ENCODE measurements around the gene TXLNG. TPM values are rescaled to one million over a fixed set of nuclear protein-coding genes. Genes with fewer than 3 reads are reported as not detected.

Gene TXLNG
- polyA plus RNA-seq, 3 donors: 5.0 to 19.2 (median 11.0) TPM

DNA sequence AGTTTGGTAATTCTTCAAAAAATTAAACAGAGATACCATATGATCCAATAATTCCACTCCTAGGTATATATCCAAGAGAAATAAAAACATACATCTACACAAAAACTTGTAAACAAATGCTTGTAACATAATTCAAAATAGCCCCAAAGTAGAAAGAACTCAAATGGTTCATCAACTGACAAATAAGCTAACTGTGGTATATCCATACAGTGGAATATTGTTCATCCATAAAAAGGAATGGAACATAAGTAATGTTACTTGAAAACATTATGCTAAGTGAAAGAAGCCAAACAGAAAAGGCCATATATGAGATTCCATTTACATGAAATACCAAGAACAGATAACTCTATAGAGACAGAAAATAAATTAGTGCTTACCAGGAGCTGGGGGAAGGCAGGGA lies 70.5 kb downstream of the TXLNG start:
- no peak overlapping the region for H3K27ac ChIP-seq (ENCODE audit: low read depth, low read length)

DNA sequence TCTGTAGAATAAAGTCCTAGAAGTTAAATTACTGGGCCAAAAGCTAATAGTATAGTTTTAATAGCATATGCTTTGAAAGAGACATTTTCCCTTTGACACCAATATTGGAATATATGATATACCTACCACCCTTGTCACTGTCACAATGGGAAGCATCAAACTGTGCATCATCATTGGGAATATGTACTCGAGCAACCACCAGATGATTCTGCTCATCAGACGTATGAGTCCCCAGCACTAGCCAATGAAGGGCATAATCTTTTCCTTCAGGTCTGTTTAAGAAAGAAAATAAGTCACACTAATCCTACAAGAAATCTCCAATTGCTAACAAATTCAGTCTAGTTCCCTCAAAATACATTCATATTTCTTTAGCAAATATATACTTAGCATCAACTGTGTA lies 76.6 kb downstream of the TXLNG start:
- WGBS, 3 donors: 82 to 87% (median 85%) methylated on average over 2 of the region's 2 CpGs
- no peak overlapping the region for H3K27ac ChIP-seq (ENCODE audit: low read depth, low read length)

DNA sequence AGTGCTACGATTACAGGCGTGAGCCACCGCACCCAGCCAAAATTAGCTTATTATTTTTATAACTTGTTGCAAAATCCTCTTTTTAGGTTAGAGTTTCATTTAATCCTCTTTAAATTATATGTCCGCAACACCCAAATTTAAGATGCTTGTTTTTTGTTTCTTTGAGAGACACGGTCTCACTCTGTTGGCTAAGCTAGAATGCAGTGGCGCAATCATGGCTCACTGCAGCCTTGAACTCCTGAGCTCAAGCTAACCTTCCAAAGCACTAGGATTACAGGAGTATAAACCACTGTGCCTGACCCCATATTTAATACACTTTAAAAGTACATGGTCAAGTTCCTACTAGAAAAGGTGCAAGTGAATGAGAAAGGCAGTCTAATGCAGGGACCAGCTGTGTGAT lies 81.7 kb downstream of the TXLNG start:
- no peak overlapping the region for H3K27ac ChIP-seq (ENCODE audit: low read depth, low read length)
- WGBS, 3 donors: 87 to 93% (median 92%) methylated on average over 6 of the region's 6 CpGs

DNA sequence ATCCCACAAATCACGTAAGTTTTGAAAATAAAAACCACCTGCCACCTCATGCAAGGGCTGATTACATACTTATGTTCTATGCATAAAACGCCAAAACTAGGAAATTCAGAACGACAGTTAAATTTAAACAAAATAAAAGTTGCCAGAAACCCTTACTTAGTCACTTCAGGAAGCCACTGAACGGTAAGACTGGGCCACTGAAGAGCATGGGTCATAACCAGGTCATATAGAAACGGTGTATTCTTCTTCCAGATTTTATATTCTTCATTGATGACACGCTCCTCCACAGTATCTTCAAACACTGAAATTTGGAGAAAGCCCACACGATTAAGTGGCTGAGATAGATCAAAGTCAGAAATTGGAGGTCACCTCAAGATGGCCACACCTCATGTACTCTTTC lies 82.7 kb downstream of the TXLNG start:
- no peak overlapping the region for H3K27ac ChIP-seq (ENCODE audit: low read depth, low read length)
- WGBS, 3 donors: 6 to 33% (median 6%) methylated on average over 7 of the region's 7 CpGs

DNA sequence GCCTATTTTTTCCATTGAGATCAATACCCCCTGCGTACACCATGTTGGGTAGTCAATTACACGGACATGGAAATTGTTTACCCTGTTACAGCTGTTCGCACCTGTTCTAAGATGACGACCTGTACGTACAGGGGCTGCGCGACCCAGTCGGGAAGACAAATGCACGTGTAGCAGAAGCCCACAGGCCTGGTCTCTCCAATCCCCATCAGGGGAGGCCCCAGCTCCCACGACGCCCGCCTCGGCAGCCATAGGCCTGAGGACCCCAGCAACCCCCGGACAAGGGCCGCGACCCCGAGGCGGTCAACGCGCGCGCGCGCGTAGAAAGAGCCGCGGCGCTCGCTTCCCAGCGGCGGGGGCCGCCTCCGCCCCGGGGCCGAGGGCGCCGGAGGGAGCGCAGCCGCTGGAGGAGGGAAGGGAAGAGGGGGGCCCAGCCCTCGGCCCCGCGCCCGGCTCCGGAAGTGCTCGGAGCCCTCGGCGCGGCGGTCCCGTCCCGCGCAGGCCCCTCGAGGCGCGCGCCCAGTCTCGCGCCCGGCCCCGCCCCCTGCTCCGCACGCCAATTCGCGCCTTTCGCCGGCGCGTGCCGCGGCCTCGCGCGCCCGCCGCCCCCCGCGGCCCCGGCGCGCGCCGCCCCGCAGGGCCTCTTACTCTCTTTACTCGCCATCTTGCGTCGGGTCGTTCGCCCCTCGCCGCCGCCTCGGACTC lies 83.3 kb downstream of the TXLNG start:
- H3K27ac ChIP-seq (ENCODE audit: low read depth, low read length): peak overlapping the region; percentile 3
- WGBS, 3 donors: 0 to 7% (median 1%) methylated on average over 15 to 80 of the region's 92 CpGs

DNA sequence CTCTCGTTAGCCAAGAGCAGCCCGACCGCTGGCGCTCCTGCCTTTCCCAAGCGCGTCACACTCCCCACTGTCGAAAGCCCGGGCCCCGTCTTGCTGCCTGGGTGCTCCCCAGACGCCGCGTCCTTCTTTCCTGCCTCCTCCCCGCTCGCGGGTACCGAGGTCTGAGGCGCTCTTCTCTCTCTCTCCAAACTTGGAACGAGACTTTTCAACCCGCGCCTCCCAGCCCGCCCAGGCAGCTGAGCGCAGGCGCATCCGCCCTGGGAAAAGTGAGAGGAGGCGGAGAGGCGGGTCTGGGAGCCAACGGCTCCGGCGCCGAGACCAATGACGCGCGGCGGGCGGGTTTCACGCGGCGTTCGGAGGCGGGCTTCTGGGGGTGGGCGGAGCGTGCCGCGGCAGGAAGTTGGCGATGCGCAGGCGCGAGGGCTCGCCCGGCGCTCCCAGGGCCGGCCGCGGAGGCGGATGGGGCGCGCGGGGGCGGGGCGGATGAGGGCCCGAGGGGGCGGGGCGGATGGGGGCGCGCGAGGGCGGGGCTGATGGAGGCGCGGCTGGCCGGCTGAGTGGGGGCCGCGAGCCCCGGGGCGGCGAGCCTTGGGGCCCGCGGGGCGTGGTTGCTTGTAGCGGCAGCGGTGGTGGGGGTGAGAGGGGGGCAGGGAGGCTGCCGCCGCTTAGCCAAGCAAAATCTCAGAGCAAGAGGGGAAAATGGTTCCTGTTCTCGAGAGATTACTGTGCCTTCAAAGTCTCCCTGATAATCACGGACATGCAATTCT lies 84.0 kb downstream of the TXLNG start, which contains the start of gene RBBP7:
Gene RBBP7, minus strand, starts transcription at position 268 of the 767 bp plus-strand sequence. CDS start 309 bp downstream, outside the sequence.
- peak within 1 kb of the TSS; percentile 3 for H3K27ac ChIP-seq (ENCODE audit: low read depth, low read length)
- 0 to 4% (median 1%) methylated on average over 44 to 82 of the region's 84 CpGs for WGBS, 3 donors

DNA sequence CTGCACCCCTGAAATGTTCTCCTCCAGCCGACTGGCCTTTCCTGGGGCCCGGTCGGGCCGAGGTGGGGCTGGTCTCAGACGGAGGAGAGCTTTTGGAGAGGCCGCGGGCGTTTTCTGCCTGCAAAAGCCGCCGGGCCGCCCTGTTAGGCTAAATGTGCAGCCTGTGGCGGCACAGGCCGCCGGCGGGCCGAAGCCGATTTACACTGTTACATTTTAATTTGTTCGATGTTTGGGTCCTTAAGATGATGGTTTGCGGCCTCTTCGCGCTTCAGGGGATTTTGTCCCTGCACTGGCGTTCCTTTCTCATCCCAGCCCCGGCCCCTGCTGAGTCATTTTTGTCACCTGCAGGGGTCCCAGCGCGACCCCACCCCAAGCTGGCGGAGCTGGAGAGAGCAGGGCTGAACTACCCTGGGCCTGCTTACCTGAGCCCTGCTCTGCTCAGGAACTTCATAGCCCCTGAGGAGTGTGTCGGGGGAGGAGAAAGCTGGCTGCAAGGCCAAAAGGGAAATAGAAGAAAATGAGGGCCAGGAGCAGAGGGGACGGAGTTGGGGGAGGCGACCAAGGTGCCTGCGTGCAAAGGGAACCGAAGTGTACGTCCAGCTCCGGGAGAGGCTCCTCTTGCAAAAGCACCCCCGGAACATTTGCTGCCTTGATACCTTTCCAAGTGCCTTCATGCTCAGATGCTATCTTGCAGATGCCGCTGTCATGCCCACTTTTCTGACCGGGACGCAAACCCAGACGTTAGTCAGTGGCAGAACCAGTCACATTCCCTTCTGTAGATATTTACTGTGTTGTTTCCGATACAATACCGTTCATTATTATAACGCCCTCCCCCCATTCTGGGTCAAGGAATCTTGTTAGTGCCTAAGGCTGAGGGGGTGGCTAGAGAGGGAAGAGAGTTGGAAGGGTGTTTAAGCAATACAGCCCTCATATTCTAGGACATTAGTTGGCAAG lies 84.9 kb downstream of the TXLNG start:
- no peak overlapping the region for H3K27ac ChIP-seq (ENCODE audit: low read depth, low read length)
- WGBS, 3 donors: 4 to 21% (median 5%) methylated on average over 35 to 41 of the region's 41 CpGs

DNA sequence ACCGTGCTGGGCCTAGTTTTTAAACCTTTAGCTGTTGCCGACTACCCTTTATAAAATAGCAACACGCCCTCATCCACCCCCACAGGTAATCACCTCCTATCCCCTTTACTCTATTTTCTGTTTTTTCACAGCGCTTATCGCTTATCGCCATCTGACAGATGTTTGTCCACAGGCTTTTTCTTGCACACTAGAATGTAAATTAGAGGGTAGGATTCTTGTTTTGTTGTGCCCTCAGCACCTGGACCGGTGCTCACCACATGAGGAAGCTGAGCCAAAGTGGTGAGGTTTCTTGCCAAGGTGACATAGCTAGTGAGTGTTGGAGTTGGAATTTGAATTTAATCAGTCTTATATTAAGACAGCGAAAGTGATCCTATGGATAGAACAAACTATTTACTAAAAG lies 86.8 kb downstream of the TXLNG start:
- 80 to 87% (median 86%) methylated on average over 8 of the region's 8 CpGs for WGBS, 3 donors
- no peak overlapping the region for H3K27ac ChIP-seq (ENCODE audit: low read depth, low read length)

DNA sequence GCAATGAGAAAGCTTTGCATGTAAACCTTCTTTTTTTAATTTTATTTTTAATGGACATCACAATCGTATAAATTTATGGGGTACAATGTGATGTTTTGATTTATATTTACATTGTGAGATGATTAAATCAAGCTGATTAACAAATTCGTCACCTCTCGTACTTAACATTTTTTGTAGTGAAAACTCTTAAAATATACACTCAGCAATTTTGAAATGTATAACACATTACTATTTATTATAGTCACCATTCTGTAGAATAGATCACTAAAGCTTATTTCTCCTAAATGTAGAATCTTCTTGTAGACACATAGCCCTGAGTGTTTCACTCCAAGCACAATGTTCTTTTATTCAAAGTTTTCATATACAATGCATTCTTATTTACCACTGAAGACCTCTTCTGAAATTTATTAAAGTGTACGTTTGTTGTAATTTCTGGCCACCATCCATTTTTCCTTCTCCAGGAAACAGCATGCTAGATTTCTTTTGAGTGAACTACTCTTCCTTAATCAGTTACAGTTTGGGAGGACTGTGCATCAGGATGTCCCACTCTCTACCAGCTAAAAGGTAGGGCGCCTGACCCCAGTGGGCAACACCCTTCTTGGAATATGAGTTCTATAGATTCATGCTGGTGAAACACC lies 88.3 kb downstream of the TXLNG start:
- WGBS, 3 donors: 75 to 91% (median 77%) methylated on average over 5 of the region's 5 CpGs
- no peak overlapping the region for H3K27ac ChIP-seq (ENCODE audit: low read depth, low read length)

DNA sequence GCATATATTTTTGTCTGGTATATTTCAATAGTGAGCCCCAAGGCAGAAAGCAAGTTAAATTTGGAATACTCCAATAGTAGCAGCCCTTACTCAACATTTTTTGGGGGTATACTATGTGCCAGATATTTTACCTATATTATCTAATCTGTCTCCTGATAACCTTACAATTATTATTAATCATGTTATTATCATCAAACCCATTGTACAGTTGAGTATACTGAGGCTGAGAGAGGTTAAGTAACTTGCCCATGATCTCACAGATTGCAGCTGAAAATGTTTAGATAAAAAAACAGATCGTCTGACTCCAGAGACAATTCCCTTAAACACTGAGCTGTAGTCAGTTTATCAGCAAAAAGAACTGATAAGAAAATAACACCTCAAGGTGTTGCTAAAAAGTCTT lies 90.4 kb downstream of the TXLNG start:
- WGBS, 3 donors: 35 to 59% (median 47%) methylated on average over 1 of the region's 1 CpG
- no peak overlapping the region for H3K27ac ChIP-seq (ENCODE audit: low read depth, low read length)

DNA sequence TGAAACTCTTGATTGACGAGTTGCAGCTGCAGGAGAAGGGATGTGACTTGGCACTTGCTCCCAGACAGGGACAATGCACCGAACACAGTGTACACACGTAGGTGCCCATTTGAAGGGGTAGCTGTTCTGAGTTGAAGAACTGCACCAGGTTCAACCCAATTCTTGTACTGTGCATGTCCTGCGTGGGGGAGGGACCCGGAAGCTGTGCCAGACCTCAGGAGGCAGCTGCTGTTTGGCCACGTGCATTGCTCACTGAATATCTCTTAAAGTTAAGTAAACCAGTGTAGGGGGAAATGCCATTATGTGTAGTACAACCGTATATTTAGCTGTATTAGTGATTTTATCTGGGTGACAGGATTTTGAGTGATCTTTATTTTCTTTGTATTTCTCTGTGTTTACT lies 95.9 kb downstream of the TXLNG start:
- no peak overlapping the region for H3K27ac ChIP-seq (ENCODE audit: low read depth, low read length)
- 2 to 23% (median 7%) methylated on average over 7 of the region's 7 CpGs for WGBS, 3 donors

DNA sequence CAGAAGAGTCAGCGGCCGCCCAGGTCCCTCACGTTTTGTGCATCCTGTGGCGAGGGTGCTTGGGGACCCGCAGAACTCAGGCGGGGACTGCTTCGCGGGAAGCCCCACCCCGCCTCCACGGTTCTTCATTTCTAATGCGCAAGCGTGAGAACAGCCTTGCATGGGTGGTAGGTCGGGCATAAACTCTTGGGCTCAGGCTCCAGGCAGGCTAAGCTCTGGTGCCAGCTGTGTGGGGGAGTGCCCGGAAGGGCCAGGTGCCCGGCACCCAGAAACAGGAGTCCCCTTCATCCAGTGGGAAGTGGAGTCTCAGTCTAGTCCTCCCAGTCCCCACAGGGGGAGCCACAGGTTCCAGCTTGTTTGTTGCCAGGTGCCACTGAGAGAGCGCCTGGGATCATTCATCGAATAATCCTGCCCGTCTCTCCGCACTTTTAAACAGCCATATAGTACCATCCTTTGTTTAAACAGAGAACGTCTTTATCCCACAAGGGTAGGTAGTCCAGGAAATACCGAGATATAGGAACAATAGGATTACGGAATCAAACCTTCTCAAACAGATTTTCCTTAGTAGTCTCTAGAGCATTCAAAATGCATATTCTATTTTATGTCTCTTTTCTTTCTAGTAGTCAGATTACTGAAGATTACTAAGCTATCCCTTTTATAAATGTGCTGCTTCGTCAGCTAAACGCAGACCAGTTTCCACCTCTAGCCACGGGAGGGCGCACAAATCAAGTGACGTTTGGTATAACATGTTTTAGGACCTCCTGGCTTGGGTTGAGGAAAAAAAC lies 96.6 kb downstream of the TXLNG start:
- no peak overlapping the region for H3K27ac ChIP-seq (ENCODE audit: low read depth, low read length)
- 1 to 14% (median 1%) methylated on average over 25 to 27 of the region's 27 CpGs for WGBS, 3 donors

DNA sequence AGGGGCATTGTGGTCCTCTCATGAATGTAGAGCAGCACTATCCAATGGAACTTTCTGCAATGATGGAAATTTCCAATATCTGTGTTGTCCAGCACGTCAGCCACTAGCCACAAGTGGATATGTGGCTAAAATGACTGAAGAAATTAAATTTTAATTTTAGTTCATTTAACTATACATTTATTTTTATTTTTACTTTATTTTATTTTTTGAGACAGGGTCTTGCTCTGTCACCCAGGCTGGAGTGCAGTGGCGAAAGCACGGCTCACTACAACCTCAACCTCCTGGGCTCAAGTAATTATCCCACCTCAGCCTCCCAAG lies 97.2 kb downstream of the TXLNG start:
- 39 to 72% (median 46%) methylated on average over 3 of the region's 3 CpGs for WGBS, 3 donors
- H3K27ac ChIP-seq (ENCODE audit: low read depth, low read length): no peak overlapping the region

DNA sequence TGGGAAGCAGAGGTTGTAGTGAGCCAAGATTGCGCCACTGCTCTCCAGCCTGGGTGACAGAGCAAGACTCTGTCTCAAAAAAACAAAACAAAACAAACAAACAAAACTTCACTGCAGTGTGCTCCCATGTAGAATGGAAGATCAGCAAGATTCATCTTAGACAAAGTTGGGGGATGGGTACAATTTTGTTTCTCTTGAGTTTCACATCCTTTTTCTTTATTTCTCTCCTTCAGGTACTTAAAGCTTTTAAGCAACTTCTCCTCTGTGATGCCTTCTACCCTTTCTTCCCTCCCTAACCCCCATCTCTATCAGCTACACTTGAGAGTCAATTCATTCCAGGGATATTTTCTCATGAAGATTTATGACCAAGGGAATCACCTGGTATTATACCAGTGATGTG lies 99.4 kb downstream of the TXLNG start:
- 83 to 100% (median 100%) methylated on average over 1 of the region's 1 CpG for WGBS, 3 donors
- H3K27ac ChIP-seq (ENCODE audit: low read depth, low read length): no peak overlapping the region

DNA sequence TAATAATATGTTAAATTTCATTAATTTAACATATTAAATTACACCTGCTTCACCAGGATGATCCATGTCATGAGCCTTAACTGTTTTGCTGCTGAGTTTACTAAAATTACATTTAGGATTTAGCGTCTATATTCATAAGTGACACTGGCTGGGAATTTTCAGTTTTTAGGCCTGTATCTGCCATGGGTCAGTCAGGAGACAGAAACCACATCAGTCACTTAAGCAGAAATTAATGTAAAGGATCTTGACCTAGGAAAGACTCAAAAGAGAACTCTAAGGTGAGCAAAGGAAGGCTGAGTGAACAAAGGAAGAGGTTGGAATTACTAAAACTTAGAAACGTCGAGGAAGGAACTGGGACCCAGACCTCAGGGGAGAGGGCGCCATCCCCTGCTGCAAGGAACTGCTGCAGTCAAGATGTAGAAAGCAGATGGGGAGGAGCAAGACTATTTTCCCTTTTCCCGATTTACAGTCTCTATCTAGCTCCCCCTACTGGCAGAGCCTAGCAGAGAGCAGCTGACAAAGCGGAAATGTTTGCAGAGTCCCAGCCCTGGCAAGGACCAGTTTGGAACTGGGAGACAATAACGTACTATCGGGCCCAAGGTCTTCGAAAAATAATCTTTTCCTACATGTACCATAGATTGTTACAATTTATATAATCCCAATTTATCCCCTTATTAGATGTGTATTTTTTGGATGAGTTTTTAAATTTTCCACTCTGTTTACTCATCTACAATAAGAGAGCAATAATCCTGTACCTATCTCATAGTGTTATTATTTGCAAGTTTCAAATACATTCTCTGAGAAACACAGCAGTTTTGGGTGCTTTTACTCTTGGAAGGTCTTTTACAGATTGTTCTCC lies 106.5 kb downstream of the TXLNG start:
- 15 to 16% (median 15%) methylated on average over 9 of the region's 9 CpGs for WGBS, 3 donors
- no peak overlapping the region for H3K27ac ChIP-seq (ENCODE audit: low read depth, low read length)
